GM23338 (cell line): Measurements from ENCODE around the gene DNAAF3. TPM values are rescaled to one million over a fixed set of nuclear protein-coding genes. Genes with fewer than 3 reads are reported as not detected.

ENCODE experiments used
- ATAC-seq: fragments of 200-7000 bp; cut with Tn5 transposase; 3 replicates; pipeline ENCODE4 v1.9.1; 2020
- DNase-seq: peaks from one replicate; pipeline ENCODE4 v3.0.0-alpha.2; 2015; ENCODE audit warnings: low spot score
- H2AFZ ChIP-seq: fragments of 200-600 bp; sonication (generic); 2 replicates; pipeline ENCODE4 v1.8.0; 2016; ENCODE audit warnings: antibody characterized with exemption, mild to moderate bottlenecking, moderate library complexity
- H3F3A ChIP-seq: fragments of 200-600 bp; sonication (generic); replicated peaks from 2 replicates; pipeline ENCODE4 v1.8.0; 2017; ENCODE audit warnings: antibody characterized with exemption, mixed run types, low read depth
- H3K27ac ChIP-seq: fragments of 200-600 bp; sonication (generic); 2 replicates; pipeline ENCODE4 v1.6.1; 2016; ENCODE audit warnings: low read depth
- H3K27me3 ChIP-seq: fragments of 200-600 bp; sonication (generic); 2 replicates; pipeline ENCODE4 v1.8.0; 2016; ENCODE audit warnings: mild to moderate bottlenecking, mixed run types, moderate library complexity; ENCODE audit not compliant: insufficient read depth
- H3K36me3 ChIP-seq: fragments of 200-600 bp; sonication (generic); 2 replicates; pipeline ENCODE4 v1.8.0; 2016; ENCODE audit warnings: mild to moderate bottlenecking; ENCODE audit not compliant: insufficient read depth
- H3K4me1 ChIP-seq: fragments of 200-600 bp; sonication (generic); 2 replicates; pipeline ENCODE4 v1.8.0; 2016; ENCODE audit warnings: mild to moderate bottlenecking, moderate library complexity; ENCODE audit not compliant: insufficient read depth
- H3K4me2 ChIP-seq: fragments of 200-600 bp; sonication (generic); 2 replicates; pipeline ENCODE4 v1.7.1; 2017; ENCODE audit warnings: mixed run types
- H3K4me3 ChIP-seq: fragments of 200-600 bp; sonication (generic); 2 replicates; pipeline ENCODE4 v1.6.1; 2016; ENCODE audit warnings: mixed run types
- H3K79me2 ChIP-seq: fragments of 200-600 bp; sonication (generic); replicated peaks from 2 replicates; pipeline ENCODE4 v1.8.0; 2017; ENCODE audit warnings: mild to moderate bottlenecking; ENCODE audit not compliant: insufficient read depth
- H3K9me2 ChIP-seq: fragments of 200-600 bp; sonication (generic); 2 replicates; pipeline ENCODE4 v1.8.0; 2017; ENCODE audit not compliant: insufficient read depth
- H4K20me1 ChIP-seq: fragments of 200-600 bp; sonication (generic); replicated peaks from 2 replicates; pipeline ENCODE4 v1.8.0; 2017; ENCODE audit warnings: mild to moderate bottlenecking; ENCODE audit not compliant: insufficient read depth
- H3K27ac Mint-ChIP-seq: 2 replicates; pipeline ENCODE4 v1.8.0; 2020; ENCODE audit warnings: inconsistent platforms, mild to moderate bottlenecking, moderate library complexity, mixed read lengths
- H3K27me3 Mint-ChIP-seq: 3 replicates; pipeline ENCODE4 v1.8.0; 2022; ENCODE audit warnings: low read depth, mild to moderate bottlenecking, moderate library complexity, mixed read lengths, inconsistent platforms; ENCODE audit not compliant: insufficient read depth, poor library complexity
- H3K36me3 Mint-ChIP-seq: 3 replicates; pipeline ENCODE4 v1.8.0; 2021; ENCODE audit warnings: low read depth, mild to moderate bottlenecking, inconsistent platforms, moderate library complexity, mixed read lengths
- H3K4me1 Mint-ChIP-seq: 3 replicates; pipeline ENCODE4 v1.8.0; 2020; ENCODE audit warnings: mild to moderate bottlenecking, inconsistent platforms, mixed read lengths
- H3K4me3 Mint-ChIP-seq: 3 replicates; pipeline ENCODE4 v1.8.0; 2021; ENCODE audit warnings: moderate library complexity, mild to moderate bottlenecking, inconsistent platforms, mixed read lengths
- H3K9me3 Mint-ChIP-seq: 3 replicates; pipeline ENCODE4 v1.8.0; 2020; ENCODE audit warnings: moderate library complexity, mild to moderate bottlenecking, inconsistent platforms, mixed read lengths
- CREB1 ChIP-seq: fragments of 250-450 bp; sonication (Bioruptor Pico); IDR thresholded peaks from 2 replicates; pipeline ENCODE4 v1.5.0; 2020; ENCODE audit warnings: low read depth, mild to moderate bottlenecking, moderate library complexity
- EZH2 ChIP-seq: fragments of 200-600 bp; sonication (generic); IDR thresholded peaks from one replicate; pipeline ENCODE4 v1.8.0; 2017; ENCODE audit warnings: antibody characterized with exemption, mild to moderate bottlenecking, low read depth; ENCODE audit not compliant: unreplicated experiment
- EZH2phosphoT487 ChIP-seq: fragments of 200-600 bp; sonication (generic); IDR thresholded peaks from one replicate; pipeline ENCODE4 v1.8.1; 2018; ENCODE audit warnings: antibody characterized with exemption; ENCODE audit not compliant: unreplicated experiment
- JUNB ChIP-seq: IDR thresholded peaks from one replicate; pipeline ENCODE4 v1.6.1; 2016; ENCODE audit warnings: antibody characterized with exemption; ENCODE audit not compliant: unreplicated experiment
- NANOG ChIP-seq: IDR thresholded peaks from 2 replicates; pipeline ENCODE4 v1.6.1; 2016; ENCODE audit warnings: antibody characterized with exemption, borderline replicate concordance
- POLR2AphosphoS5 ChIP-seq: IDR thresholded peaks from 2 replicates; pipeline ENCODE4 v1.6.1; 2016; ENCODE audit warnings: antibody characterized with exemption, low read depth
- STAT1 ChIP-seq: IDR thresholded peaks from one replicate; pipeline ENCODE4 v1.6.1; 2016; ENCODE audit warnings: antibody characterized with exemption; ENCODE audit not compliant: unreplicated experiment
- ZNF114 ChIP-seq: fragments of 250-450 bp; sonication (Bioruptor Pico); IDR thresholded peaks from 2 replicates; pipeline ENCODE4 v1.5.0; 2020; ENCODE audit warnings: mild to moderate bottlenecking, moderate library complexity
- ZNF331 ChIP-seq: fragments of 250-450 bp; sonication (Bioruptor Pico); IDR thresholded peaks from 2 replicates; pipeline ENCODE4 v1.5.0; 2020; ENCODE audit warnings: low read depth, mild to moderate bottlenecking, moderate library complexity
- polyA plus RNA-seq: library from polyadenylated mRNA; unstranded; fragments of >200 nt; fragmentation: Nextera tagmentation; extraction: Ambion mirVana; gene quantifications from 2 replicates; pipeline ENCODE4 v1.2.1, GENCODE V29; 2016
- total RNA-seq: library from RNA; depleted of rRNA; stranded (reverse); fragments of >200 nt; shearing (Covaris generic); gene quantifications from 2 replicates; pipeline ENCODE4 v1.2.3, GENCODE V29; 2014
- TF ChIP-seq, protein P1 (sequence below), 2 experiments: fragments of 200-600 bp in 1 of 2; sonication (generic) in 1 of 2; conservative IDR thresholded peaks; 2 replicates each; pipeline versions ENCODE4 v1.5.1 to v1.6.1; 2016 to 2017; ENCODE audit warnings: antibody characterized with exemption in 2 of 2, low read depth in 2 of 2, mild to moderate bottlenecking in 2 of 2, moderate library complexity in 1 of 2
- TF ChIP-seq, protein P2 (sequence below): IDR thresholded peaks from one replicate; pipeline ENCODE4 v1.6.1; 2018; ENCODE audit warnings: antibody characterized with exemption; ENCODE audit not compliant: unreplicated experiment
- TF ChIP-seq, protein P3 (sequence below): IDR thresholded peaks from 2 replicates; pipeline ENCODE4 v1.6.1; 2016; ENCODE audit warnings: antibody characterized with exemption
- TF ChIP-seq, protein P4 (sequence below): fragments of 250-450 bp; sonication (Bioruptor Pico); IDR thresholded peaks from 2 replicates; pipeline ENCODE4 v1.5.0; 2020; ENCODE audit warnings: mild to moderate bottlenecking, moderate library complexity

Gene DNAAF3
- total and polyA plus RNA-seq, 2 experiments from 2014 or later = 8.5 to 9.0 TPM

DNA sequence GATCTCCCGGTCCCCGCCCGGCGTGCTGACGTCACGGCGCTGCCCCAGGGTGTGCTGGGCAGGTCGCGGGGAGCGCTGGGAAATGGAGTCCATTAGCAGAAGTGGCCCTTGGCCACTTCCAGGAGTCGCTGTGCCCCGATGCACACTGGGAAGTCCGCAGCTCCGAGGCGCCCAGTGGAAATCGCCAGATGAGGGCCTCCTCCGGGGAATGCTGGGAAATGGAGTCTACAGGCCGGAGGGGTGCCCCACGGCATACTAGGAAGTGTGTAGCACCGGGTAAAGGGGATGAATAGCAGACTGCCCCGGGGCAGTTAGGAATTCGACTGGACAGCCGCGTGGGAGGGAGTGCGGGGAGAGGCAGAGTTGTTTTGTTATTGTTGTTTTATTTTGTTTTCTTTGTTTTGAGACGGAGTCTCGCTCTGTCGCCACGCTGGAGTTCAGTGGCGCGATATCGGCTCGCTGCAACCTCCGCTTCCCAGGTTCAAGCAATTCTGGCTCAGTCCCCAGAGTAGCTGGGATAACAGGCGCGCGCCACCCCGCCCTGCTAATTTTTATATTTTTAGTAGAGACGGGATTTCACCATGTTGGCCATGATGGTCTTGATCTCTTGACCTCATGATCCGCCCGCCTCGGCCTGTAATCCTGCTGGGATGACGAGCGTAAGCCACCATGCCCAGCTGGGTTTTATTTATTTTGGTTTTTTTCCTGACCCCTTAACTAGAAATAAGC is 48.6 kb downstream of the DNAAF3 start:
- peaks cover 5% of the 10 kb centered on the region; the same call in 1 of the 2 replicates for H3F3A ChIP-seq
- Mint-ChIP-seq H3K27me3 (peaks cover 9% of the 10 kb centered on the region), H3K9me3 (no peaks in the 10 kb centered on the region; the same call in 2 of the 3 replicates), H3K27ac (peak overlapping the region; percentile 99), H3K36me3 (no peaks in the 10 kb centered on the region; the same call in 2 of the 3 replicates), H3K4me3 (peak overlapping the region; percentile 96), H3K4me1 (peaks cover 27% of the 10 kb centered on the region)
- DNase-seq (peak; percentile 99), ATAC-seq (peak; percentile 82)
- no peaks in the 10 kb centered on the region for H3K36me3 ChIP-seq
- peaks cover 39% of the 10 kb centered on the region for H3K79me2 ChIP-seq
- peak overlapping the region; percentile 3; the same call in 1 of the 2 replicates for H2AFZ ChIP-seq
- H3K4me3 ChIP-seq = peak overlapping the region; percentile 62
- H3K27ac ChIP-seq = peak overlapping the region; percentile 60
- H4K20me1 ChIP-seq = peaks cover 22% of the 10 kb centered on the region
- 0 out of 2 replicates have a peak, but pooled peaks cover under 1% of the 10 kb centered on the region for H3K9me2 ChIP-seq
- no peaks in the 10 kb centered on the region for H3K27me3 ChIP-seq
- TF ChIP-seq EZH2 = no peak
- TF ChIP-seq ZNF114 (CRISPR knock-in tag) = no peak
- TF ChIP-seq, protein P1, sequence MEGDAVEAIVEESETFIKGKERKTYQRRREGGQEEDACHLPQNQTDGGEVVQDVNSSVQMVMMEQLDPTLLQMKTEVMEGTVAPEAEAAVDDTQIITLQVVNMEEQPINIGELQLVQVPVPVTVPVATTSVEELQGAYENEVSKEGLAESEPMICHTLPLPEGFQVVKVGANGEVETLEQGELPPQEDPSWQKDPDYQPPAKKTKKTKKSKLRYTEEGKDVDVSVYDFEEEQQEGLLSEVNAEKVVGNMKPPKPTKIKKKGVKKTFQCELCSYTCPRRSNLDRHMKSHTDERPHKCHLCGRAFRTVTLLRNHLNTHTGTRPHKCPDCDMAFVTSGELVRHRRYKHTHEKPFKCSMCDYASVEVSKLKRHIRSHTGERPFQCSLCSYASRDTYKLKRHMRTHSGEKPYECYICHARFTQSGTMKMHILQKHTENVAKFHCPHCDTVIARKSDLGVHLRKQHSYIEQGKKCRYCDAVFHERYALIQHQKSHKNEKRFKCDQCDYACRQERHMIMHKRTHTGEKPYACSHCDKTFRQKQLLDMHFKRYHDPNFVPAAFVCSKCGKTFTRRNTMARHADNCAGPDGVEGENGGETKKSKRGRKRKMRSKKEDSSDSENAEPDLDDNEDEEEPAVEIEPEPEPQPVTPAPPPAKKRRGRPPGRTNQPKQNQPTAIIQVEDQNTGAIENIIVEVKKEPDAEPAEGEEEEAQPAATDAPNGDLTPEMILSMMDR (conservative IDR thresholded peaks at IDR 0.05; ENCODE audit: low read depth in 2 of 2) = no peak
- TF ChIP-seq ZNF331 = no peak
- no peak for TF ChIP-seq POLR2AphosphoS5
- TF ChIP-seq, protein P2, sequence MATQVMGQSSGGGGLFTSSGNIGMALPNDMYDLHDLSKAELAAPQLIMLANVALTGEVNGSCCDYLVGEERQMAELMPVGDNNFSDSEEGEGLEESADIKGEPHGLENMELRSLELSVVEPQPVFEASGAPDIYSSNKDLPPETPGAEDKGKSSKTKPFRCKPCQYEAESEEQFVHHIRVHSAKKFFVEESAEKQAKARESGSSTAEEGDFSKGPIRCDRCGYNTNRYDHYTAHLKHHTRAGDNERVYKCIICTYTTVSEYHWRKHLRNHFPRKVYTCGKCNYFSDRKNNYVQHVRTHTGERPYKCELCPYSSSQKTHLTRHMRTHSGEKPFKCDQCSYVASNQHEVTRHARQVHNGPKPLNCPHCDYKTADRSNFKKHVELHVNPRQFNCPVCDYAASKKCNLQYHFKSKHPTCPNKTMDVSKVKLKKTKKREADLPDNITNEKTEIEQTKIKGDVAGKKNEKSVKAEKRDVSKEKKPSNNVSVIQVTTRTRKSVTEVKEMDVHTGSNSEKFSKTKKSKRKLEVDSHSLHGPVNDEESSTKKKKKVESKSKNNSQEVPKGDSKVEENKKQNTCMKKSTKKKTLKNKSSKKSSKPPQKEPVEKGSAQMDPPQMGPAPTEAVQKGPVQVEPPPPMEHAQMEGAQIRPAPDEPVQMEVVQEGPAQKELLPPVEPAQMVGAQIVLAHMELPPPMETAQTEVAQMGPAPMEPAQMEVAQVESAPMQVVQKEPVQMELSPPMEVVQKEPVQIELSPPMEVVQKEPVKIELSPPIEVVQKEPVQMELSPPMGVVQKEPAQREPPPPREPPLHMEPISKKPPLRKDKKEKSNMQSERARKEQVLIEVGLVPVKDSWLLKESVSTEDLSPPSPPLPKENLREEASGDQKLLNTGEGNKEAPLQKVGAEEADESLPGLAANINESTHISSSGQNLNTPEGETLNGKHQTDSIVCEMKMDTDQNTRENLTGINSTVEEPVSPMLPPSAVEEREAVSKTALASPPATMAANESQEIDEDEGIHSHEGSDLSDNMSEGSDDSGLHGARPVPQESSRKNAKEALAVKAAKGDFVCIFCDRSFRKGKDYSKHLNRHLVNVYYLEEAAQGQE = no peak
- TF ChIP-seq, protein P3, sequence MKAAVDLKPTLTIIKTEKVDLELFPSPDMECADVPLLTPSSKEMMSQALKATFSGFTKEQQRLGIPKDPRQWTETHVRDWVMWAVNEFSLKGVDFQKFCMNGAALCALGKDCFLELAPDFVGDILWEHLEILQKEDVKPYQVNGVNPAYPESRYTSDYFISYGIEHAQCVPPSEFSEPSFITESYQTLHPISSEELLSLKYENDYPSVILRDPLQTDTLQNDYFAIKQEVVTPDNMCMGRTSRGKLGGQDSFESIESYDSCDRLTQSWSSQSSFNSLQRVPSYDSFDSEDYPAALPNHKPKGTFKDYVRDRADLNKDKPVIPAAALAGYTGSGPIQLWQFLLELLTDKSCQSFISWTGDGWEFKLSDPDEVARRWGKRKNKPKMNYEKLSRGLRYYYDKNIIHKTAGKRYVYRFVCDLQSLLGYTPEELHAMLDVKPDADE = peak; percentile 98
- TF ChIP-seq CREB1 (CRISPR knock-in tag) = peak; percentile 95
- TF ChIP-seq, protein P4, sequence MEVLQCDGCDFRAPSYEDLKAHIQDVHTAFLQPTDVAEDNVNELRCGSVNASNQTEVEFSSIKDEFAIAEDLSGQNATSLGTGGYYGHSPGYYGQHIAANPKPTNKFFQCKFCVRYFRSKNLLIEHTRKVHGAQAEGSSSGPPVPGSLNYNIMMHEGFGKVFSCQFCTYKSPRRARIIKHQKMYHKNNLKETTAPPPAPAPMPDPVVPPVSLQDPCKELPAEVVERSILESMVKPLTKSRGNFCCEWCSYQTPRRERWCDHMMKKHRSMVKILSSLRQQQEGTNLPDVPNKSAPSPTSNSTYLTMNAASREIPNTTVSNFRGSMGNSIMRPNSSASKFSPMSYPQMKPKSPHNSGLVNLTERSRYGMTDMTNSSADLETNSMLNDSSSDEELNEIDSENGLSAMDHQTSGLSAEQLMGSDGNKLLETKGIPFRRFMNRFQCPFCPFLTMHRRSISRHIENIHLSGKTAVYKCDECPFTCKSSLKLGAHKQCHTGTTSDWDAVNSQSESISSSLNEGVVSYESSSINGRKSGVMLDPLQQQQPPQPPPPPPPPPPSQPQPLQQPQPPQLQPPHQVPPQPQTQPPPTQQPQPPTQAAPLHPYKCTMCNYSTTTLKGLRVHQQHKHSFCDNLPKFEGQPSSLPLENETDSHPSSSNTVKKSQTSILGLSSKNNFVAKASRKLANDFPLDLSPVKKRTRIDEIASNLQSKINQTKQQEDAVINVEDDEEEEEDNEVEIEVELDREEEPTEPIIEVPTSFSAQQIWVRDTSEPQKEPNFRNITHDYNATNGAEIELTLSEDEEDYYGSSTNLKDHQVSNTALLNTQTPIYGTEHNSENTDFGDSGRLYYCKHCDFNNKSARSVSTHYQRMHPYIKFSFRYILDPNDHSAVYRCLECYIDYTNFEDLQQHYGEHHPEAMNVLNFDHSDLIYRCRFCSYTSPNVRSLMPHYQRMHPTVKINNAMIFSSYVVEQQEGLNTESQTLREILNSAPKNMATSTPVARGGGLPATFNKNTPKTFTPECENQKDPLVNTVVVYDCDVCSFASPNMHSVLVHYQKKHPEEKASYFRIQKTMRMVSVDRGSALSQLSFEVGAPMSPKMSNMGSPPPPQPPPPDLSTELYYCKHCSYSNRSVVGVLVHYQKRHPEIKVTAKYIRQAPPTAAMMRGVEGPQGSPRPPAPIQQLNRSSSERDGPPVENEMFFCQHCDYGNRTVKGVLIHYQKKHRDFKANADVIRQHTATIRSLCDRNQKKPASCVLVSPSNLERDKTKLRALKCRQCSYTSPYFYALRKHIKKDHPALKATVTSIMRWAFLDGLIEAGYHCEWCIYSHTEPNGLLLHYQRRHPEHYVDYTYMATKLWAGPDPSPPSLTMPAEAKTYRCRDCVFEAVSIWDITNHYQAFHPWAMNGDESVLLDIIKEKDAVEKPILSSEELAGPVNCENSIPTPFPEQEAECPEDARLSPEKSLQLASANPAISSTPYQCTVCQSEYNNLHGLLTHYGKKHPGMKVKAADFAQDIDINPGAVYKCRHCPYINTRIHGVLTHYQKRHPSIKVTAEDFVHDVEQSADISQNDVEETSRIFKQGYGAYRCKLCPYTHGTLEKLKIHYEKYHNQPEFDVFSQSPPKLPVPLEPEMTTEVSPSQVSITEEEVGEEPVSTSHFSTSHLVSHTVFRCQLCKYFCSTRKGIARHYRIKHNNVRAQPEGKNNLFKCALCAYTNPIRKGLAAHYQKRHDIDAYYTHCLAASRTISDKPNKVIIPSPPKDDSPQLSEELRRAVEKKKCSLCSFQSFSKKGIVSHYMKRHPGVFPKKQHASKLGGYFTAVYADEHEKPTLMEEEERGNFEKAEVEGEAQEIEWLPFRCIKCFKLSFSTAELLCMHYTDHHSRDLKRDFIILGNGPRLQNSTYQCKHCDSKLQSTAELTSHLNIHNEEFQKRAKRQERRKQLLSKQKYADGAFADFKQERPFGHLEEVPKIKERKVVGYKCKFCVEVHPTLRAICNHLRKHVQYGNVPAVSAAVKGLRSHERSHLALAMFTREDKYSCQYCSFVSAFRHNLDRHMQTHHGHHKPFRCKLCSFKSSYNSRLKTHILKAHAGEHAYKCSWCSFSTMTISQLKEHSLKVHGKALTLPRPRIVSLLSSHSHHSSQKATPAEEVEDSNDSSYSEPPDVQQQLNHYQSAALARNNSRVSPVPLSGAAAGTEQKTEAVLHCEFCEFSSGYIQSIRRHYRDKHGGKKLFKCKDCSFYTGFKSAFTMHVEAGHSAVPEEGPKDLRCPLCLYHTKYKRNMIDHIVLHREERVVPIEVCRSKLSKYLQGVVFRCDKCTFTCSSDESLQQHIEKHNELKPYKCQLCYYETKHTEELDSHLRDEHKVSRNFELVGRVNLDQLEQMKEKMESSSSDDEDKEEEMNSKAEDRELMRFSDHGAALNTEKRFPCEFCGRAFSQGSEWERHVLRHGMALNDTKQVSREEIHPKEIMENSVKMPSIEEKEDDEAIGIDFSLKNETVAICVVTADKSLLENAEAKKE (CRISPR knock-in tag) = no peak
- no peak for TF ChIP-seq STAT1
- TF ChIP-seq JUNB = no peak
- no peak for TF ChIP-seq EZH2phosphoT487
- no peak for TF ChIP-seq NANOG
- peak overlapping the region; percentile 76 for H3K4me2 ChIP-seq
- H3K4me1 ChIP-seq = peaks cover 26% of the 10 kb centered on the region
